HG02623 (cell line): ENCODE measurements around the gene PRR5L.
"Not testable (repeated sequence)": the region's sequence is repeated elsewhere in the genome, so short reads cannot be mapped to it uniquely, and the experiment has no call there.

Experiments
- ATAC-seq: cut with Tn5 transposase; IDR thresholded peaks from one replicate; pipeline ENCODE4 v1.9.1; 2021; ENCODE audit warnings: moderate library complexity; ENCODE audit not compliant: unreplicated experiment

The PRR5L gene

DNA sequence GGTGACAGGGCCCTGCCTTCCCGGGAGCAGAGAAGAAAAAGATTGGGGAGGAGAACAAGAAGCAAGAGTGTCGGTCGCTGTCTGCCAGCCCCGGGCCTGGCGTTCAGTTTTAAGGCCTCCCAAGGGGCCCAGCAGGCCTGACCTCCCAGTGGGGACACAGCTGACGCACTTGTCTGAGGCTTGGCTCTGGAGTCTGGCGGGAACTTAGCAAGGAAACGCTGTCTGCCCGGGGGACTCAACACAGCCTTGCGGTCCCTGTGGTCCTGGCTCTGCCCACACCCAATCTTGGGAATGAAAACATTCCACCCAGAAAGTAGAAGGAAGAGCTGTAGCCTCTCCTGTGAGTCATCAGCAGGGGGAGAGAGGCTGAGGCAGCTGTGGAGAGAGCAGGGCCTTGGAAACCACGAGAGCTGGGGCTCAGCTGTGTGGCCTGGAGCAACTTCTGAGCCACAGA is 159.6 kb downstream of the PRR5L start:
- no peak for ATAC-seq

DNA sequence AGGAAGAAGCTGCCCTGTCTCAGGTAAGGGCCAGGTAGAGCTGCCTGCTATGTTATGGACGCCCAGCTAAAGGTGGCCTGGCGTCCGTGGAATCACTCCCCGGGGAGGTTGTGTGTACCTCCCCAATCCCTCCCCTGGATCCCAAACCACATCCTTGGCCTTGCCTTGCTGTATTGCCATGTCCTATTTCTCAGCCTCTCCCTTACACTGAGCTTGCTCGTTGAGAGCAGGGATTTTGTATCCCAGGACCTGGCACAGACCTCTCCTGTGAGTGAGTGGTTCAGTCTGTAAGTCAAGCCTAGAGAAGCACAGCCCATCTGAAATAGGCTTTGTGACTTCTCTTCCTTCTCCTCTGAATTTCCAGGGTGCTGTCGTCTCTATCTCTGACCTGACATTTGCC is 160.1 kb downstream of the PRR5L start:
- ATAC-seq = no peak

DNA sequence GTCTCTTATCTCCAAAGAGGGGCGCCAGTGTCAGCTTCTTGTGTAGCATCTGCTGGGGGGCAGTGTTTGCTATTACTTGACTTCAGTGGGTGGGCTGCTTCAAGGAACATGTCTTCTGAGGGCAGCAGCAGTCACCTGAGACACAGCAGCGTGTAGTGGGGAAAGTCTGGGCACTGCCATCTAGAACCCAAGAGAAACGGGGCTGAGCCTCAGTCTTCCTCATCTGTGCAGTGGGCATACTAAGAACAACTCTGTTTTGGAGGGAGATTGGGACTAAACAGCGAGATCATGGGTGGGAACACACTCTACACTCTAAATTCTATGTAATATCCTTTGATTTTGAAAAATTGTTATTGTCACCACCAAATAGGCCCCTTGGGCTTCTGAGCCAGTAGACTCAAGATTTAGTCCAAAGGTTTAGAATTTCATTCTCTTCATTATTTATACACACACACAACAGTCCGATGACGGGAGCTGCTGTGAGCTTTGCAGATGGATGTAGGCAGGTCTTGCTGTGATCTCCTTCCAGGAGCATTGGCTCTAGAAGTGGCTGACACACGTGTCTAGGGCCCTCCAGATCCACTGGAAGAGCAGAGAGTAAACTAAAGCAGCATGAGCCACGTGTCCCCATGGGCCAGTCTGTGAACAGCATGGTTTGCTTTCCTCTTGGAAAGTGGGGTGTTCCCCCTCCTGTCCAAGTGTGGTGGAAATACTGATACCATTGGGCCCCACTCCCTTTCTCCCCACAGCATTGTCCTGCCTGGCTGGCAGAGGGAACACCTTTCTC is 162.2 kb downstream of the PRR5L start:
- no peak for ATAC-seq

GRCh38 chr11:36459046-36459445 is 163.0 kb downstream of the PRR5L start:
- ATAC-seq = no peak

GRCh38 chr11:36460220-36460619 is 164.1 kb downstream of the PRR5L start:
- no peak for ATAC-seq

GRCh38 chr11:36462321-36462720 is 166.2 kb downstream of the PRR5L start:
- ATAC-seq = no peak

DNA sequence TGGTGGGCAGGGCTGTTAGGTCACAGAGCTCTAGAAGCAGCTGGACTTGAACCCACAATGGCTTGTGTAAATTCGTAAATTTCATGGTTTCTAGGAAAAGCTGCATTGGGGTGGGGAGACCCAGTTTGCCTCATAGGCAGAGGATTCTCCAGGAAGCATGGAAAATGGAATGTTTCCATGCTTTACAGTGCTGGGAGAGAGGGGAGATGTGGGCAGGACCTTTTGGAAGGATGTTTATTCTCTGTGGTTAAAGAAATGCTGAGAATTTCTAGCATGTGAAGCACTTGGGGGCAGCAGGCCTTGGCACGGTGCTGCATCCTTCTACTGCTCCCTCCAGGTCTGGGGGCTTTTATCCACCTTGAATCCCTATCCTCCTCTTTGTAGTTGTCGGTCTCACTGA is 167.7 kb downstream of the PRR5L start:
- ATAC-seq = no peak

DNA sequence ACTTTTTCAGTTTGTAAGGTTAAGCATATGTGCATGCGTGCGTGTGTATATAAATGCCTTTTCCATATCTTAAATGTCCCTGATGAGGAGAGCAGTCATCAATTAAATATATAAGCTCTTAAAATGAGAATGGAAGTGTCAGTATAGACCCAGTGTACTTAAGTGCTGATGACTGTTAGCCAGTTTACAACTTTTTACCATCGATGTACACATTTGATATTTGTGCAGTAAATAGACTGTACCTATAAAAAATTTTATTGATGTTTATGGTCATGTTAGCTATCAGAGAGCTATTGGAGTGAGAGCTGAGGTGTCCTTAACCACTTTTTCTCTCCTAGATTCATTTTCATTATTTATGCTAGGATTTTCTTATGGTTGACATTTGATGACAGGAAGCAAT is 168.6 kb downstream of the PRR5L start:
- no peak for ATAC-seq

- ATAC-seq = no peak
Observed at GRCh38 chr11:36465449-36466163, 169.5 kb downstream of the PRR5L start.

- no peak for ATAC-seq
Observed at GRCh38 chr11:36467012-36467411, 170.9 kb downstream of the PRR5L start.

- ATAC-seq = no peak
Observed at GRCh38 chr11:36467916-36468315, 171.8 kb downstream of the PRR5L start.

GRCh38 chr11:36469063-36469462 is 173.0 kb downstream of the PRR5L start:
- ATAC-seq = no peak

DNA sequence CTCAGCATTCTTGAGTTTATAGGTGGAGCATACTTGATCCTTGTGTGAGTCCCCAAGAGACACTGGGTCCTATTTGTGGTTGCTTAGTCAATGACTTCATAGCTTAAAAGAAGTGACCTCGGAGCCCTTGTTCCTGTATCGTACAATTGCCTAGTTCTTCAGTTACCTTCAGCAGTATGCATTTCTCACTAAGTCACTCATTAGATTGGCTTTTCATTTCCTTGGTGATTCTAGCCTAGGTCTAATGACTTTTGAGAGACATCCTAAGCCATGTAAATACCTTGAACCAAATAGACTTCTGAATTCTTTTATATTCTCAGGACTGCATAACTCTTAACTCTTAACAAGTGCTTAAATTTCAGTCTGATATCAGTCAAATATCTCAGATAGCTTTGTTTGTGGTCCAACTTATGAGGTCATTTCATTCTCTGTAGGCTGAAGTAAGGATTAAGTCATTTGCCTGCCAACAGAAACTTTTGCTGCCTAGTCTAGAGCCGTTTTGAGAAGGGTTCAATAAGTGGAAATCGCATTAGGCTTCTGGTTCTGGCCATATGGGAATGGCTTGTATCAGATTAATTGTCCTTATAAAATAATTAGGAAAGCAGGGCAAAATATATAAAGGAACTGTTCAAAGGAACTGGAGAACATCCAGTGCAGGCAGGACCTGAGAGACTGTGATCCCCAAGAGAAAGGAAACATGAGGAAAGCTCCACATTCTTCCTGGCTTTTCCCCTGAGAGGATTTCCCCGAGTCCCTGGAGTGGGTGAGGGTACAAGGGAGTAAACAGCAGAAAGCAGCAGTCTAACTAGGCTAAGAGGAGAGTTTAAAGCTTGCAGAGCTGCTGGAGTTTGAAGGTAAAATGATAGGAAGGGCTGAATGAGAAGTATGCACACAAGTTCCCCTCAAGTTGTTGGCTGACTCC is 174.1 kb downstream of the PRR5L start:
- no peak for ATAC-seq

GRCh38 chr11:36471577-36471976 is 175.5 kb downstream of the PRR5L start:
- no peak for ATAC-seq

GRCh38 chr11:36475192-36475591 is 179.1 kb downstream of the PRR5L start:
- ATAC-seq = no peak

- ATAC-seq = no peak
Observed at GRCh38 chr11:36478700-36479329, 182.7 kb downstream of the PRR5L start.

- ATAC-seq = no peak
Observed at GRCh38 chr11:36480833-36481232, 184.7 kb downstream of the PRR5L start.

DNA sequence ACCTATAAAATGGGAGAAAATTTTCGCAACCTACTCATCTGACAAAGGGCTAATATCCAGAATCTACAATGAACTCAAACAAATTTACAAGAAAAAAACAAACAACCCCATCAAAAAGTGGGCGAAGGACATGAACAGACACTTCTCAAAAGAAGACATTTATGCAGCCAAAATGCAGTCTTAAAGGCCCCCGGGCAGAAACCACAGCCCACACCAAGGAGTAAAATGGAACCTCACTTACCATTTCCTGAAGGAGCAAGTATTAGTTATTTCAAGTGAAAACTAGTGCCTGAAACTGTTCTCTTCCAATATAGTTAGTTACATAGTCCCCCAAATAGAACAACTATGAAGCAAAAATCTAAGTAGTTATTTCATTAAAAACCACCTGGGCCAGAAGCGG is 187.0 kb downstream of the PRR5L start:
- ATAC-seq = not testable (repeated sequence)

DNA sequence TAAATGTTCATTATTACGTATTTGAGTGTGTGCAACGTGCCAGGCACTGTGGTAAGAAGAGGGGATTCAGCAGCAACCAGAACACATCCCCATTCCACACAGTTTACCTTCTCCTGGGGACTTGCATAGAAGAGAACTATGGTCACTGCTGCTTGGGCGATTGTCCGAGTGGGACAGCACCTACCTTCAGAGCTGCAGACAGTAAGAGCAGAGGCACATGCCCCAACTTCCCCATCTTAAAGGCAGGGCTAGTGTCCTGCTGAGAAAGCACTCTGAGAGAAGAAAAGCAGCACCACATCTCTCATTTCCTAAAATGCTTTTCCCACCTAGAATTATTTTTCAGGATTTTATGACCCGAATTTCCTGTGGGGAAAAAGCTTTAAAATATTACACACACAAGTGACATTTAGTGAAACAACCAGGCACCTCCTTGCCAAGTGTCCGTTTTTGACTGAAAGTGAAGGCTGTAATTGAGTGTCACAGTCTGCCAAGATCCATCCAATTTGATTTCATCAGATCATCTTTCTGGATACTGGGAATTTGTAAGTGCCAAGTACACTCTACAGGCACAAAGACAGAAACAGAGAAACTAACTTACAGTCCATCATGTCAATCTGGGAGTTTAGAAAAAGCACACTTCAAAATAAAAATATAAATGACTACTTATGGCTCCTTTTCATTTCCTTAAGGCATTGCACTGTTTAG is 189.4 kb downstream of the PRR5L start:
- ATAC-seq = no peak

DNA sequence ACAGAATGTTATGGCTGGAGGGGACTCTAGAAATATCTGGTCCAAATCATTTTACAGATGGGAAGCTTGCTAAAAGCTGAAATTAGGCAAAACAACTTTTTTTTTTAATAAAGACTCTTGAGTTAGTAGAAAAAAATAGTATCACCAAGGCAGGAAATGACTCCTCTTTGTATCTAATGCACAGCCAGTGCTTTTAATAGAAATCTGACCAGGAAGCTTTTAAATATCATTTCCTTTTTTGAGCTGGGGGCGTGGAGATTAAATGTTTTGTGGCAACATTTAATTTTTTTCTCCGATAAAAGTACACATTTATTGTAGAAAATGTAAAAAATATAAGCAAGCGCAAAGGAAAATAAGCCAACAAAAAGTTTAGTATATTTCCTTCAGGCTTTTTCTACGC is 191.5 kb downstream of the PRR5L start:
- ATAC-seq = no peak
